Bronchial epithelial cell (primary cell): ENCODE measurements around the gene MORN5. TPM values are rescaled to one million over a fixed set of nuclear protein-coding genes. Genes with fewer than 3 reads are reported as not detected.

Experiments
- DNase-seq: peaks from one replicate; pipeline ENCODE4 v3.0.0-alpha.2; 2010; ENCODE audit warnings: low read depth
- FAIRE-seq: peaks from 2 replicates; lab custom pipeline; 2011; peaks lifted over from hg19 to GRCh38; lab: Jason Lieb, UNC
- H3K27me3 ChIP-seq: 2 replicates; pipeline ENCODE4 v1.5.1; 2011; ENCODE audit warnings: low read length; ENCODE audit not compliant: control insufficient read depth, insufficient read depth
- H3K36me3 ChIP-seq: 2 replicates; pipeline ENCODE4 v1.5.1; 2011; ENCODE audit warnings: low read length; ENCODE audit not compliant: control insufficient read depth, insufficient read depth
- H3K4me3 ChIP-seq: 2 replicates; pipeline ENCODE4 v1.5.1; 2011; ENCODE audit warnings: mild to moderate bottlenecking, low read depth, low read length, control low read depth
- CTCF ChIP-seq: IDR thresholded peaks from 2 replicates; pipeline ENCODE4 v1.5.1; 2011; ENCODE audit warnings: mild to moderate bottlenecking, moderate library complexity, low read length, control low read depth, inconsistent platforms; ENCODE audit not compliant: insufficient read depth, severe bottlenecking
- total RNA-seq: library from RNA; depleted of rRNA; stranded (reverse); fragments of >200 nt; gene quantifications from 2 replicates; pipeline ENCODE4 v1.2.1, GENCODE V29; 2014

Gene MORN5
- total RNA-seq, 1 donor from 2014 or later = not detected

GRCh38 chr9:122126331-122127261 lies 33.1 kb upstream of the MORN5 start:
- FAIRE-seq = no peak
- no peak for TF ChIP-seq CTCF
- no peaks in the 10 kb centered on the region for H3K36me3 ChIP-seq

GRCh38 chr9:122127396-122127798 lies 32.3 kb upstream of the MORN5 start:
- no peak for TF ChIP-seq CTCF
- DNase-seq (no peak), FAIRE-seq (no peak)
- H3K4me3 ChIP-seq = no peak overlapping the region
- no peaks in the 10 kb centered on the region for H3K36me3 ChIP-seq
- H3K27me3 ChIP-seq = no peaks in the 10 kb centered on the region

More at GRCh38 chr9:122126331-122127261, 33.1 kb upstream of the MORN5 start:
- DNase-seq = no peak
- Histone ChIP-seq H3K27me3 (no peaks in the 10 kb centered on the region), H3K4me3 (peak overlapping the region; percentile 15)

- FAIRE-seq = no peak
These were observed 31.4 kb upstream of the MORN5 start for GRCh38 chr9:122128007-122128968.

GRCh38 chr9:122128969-122129343 lies 30.8 kb upstream of the MORN5 start:
- H3K4me3 ChIP-seq = no peak overlapping the region
- no peak for FAIRE-seq
- no peak for TF ChIP-seq CTCF

More at GRCh38 chr9:122128007-122128968, 31.4 kb upstream of the MORN5 start:
- Histone ChIP-seq H3K36me3 (no peaks in the 10 kb centered on the region), H3K27me3 (no peaks in the 10 kb centered on the region), H3K4me3 (no peak overlapping the region)
- no peak for TF ChIP-seq CTCF
- no peak for DNase-seq

GRCh38 chr9:122129969-122130368 lies 29.7 kb upstream of the MORN5 start:
- DNase-seq (no peak), FAIRE-seq (no peak)
- H3K4me3 ChIP-seq = no peak overlapping the region
- H3K27me3 ChIP-seq = no peaks in the 10 kb centered on the region
- TF ChIP-seq CTCF = no peak
- H3K36me3 ChIP-seq = no peaks in the 10 kb centered on the region

More at GRCh38 chr9:122128969-122129343, 30.8 kb upstream of the MORN5 start:
- no peak for DNase-seq
- no peaks in the 10 kb centered on the region for H3K27me3 ChIP-seq
- no peaks in the 10 kb centered on the region for H3K36me3 ChIP-seq
